GM23338 (cell line): ENCODE data around the gene ATXN8OS. TPM values are rescaled to one million over a fixed set of nuclear protein-coding genes. Genes with fewer than 3 reads are reported as not detected.

ENCODE experiments used
- ATAC-seq: fragments of 200-7000 bp; cut with Tn5 transposase; 3 replicates; pipeline ENCODE4 v1.9.1; 2020
- DNase-seq: peaks from one replicate; pipeline ENCODE4 v3.0.0-alpha.2; 2015; ENCODE audit warnings: low spot score
- H2AFZ ChIP-seq: fragments of 200-600 bp; sonication (generic); 2 replicates; pipeline ENCODE4 v1.8.0; 2016; ENCODE audit warnings: antibody characterized with exemption, mild to moderate bottlenecking, moderate library complexity
- H3F3A ChIP-seq: fragments of 200-600 bp; sonication (generic); replicated peaks from 2 replicates; pipeline ENCODE4 v1.8.0; 2017; ENCODE audit warnings: antibody characterized with exemption, mixed run types, low read depth
- H3K27ac ChIP-seq: fragments of 200-600 bp; sonication (generic); 2 replicates; pipeline ENCODE4 v1.6.1; 2016; ENCODE audit warnings: low read depth
- H3K27me3 ChIP-seq: fragments of 200-600 bp; sonication (generic); 2 replicates; pipeline ENCODE4 v1.8.0; 2016; ENCODE audit warnings: mild to moderate bottlenecking, mixed run types, moderate library complexity; ENCODE audit not compliant: insufficient read depth
- H3K36me3 ChIP-seq: fragments of 200-600 bp; sonication (generic); 2 replicates; pipeline ENCODE4 v1.8.0; 2016; ENCODE audit warnings: mild to moderate bottlenecking; ENCODE audit not compliant: insufficient read depth
- H3K4me1 ChIP-seq: fragments of 200-600 bp; sonication (generic); 2 replicates; pipeline ENCODE4 v1.8.0; 2016; ENCODE audit warnings: mild to moderate bottlenecking, moderate library complexity; ENCODE audit not compliant: insufficient read depth
- H3K4me2 ChIP-seq: fragments of 200-600 bp; sonication (generic); 2 replicates; pipeline ENCODE4 v1.7.1; 2017; ENCODE audit warnings: mixed run types
- H3K4me3 ChIP-seq: fragments of 200-600 bp; sonication (generic); 2 replicates; pipeline ENCODE4 v1.6.1; 2016; ENCODE audit warnings: mixed run types
- H3K79me2 ChIP-seq: fragments of 200-600 bp; sonication (generic); replicated peaks from 2 replicates; pipeline ENCODE4 v1.8.0; 2017; ENCODE audit warnings: mild to moderate bottlenecking; ENCODE audit not compliant: insufficient read depth
- H3K9me2 ChIP-seq: fragments of 200-600 bp; sonication (generic); 2 replicates; pipeline ENCODE4 v1.8.0; 2017; ENCODE audit not compliant: insufficient read depth
- H4K20me1 ChIP-seq: fragments of 200-600 bp; sonication (generic); replicated peaks from 2 replicates; pipeline ENCODE4 v1.8.0; 2017; ENCODE audit warnings: mild to moderate bottlenecking; ENCODE audit not compliant: insufficient read depth
- H3K27ac Mint-ChIP-seq: 2 replicates; pipeline ENCODE4 v1.8.0; 2020; ENCODE audit warnings: inconsistent platforms, mild to moderate bottlenecking, moderate library complexity, mixed read lengths
- H3K27me3 Mint-ChIP-seq: 3 replicates; pipeline ENCODE4 v1.8.0; 2022; ENCODE audit warnings: low read depth, mild to moderate bottlenecking, moderate library complexity, mixed read lengths, inconsistent platforms; ENCODE audit not compliant: insufficient read depth, poor library complexity
- H3K36me3 Mint-ChIP-seq: 3 replicates; pipeline ENCODE4 v1.8.0; 2021; ENCODE audit warnings: low read depth, mild to moderate bottlenecking, inconsistent platforms, moderate library complexity, mixed read lengths
- H3K4me1 Mint-ChIP-seq: 3 replicates; pipeline ENCODE4 v1.8.0; 2020; ENCODE audit warnings: mild to moderate bottlenecking, inconsistent platforms, mixed read lengths
- H3K4me3 Mint-ChIP-seq: 3 replicates; pipeline ENCODE4 v1.8.0; 2021; ENCODE audit warnings: moderate library complexity, mild to moderate bottlenecking, inconsistent platforms, mixed read lengths
- H3K9me3 Mint-ChIP-seq: 3 replicates; pipeline ENCODE4 v1.8.0; 2020; ENCODE audit warnings: moderate library complexity, mild to moderate bottlenecking, inconsistent platforms, mixed read lengths
- CREB1 ChIP-seq: fragments of 250-450 bp; sonication (Bioruptor Pico); IDR thresholded peaks from 2 replicates; pipeline ENCODE4 v1.5.0; 2020; ENCODE audit warnings: low read depth, mild to moderate bottlenecking, moderate library complexity
- EZH2 ChIP-seq: fragments of 200-600 bp; sonication (generic); IDR thresholded peaks from one replicate; pipeline ENCODE4 v1.8.0; 2017; ENCODE audit warnings: antibody characterized with exemption, mild to moderate bottlenecking, low read depth; ENCODE audit not compliant: unreplicated experiment
- EZH2phosphoT487 ChIP-seq: fragments of 200-600 bp; sonication (generic); IDR thresholded peaks from one replicate; pipeline ENCODE4 v1.8.1; 2018; ENCODE audit warnings: antibody characterized with exemption; ENCODE audit not compliant: unreplicated experiment
- JUNB ChIP-seq: IDR thresholded peaks from one replicate; pipeline ENCODE4 v1.6.1; 2016; ENCODE audit warnings: antibody characterized with exemption; ENCODE audit not compliant: unreplicated experiment
- NANOG ChIP-seq: IDR thresholded peaks from 2 replicates; pipeline ENCODE4 v1.6.1; 2016; ENCODE audit warnings: antibody characterized with exemption, borderline replicate concordance
- POLR2AphosphoS5 ChIP-seq: IDR thresholded peaks from 2 replicates; pipeline ENCODE4 v1.6.1; 2016; ENCODE audit warnings: antibody characterized with exemption, low read depth
- STAT1 ChIP-seq: IDR thresholded peaks from one replicate; pipeline ENCODE4 v1.6.1; 2016; ENCODE audit warnings: antibody characterized with exemption; ENCODE audit not compliant: unreplicated experiment
- ZNF114 ChIP-seq: fragments of 250-450 bp; sonication (Bioruptor Pico); IDR thresholded peaks from 2 replicates; pipeline ENCODE4 v1.5.0; 2020; ENCODE audit warnings: mild to moderate bottlenecking, moderate library complexity
- ZNF331 ChIP-seq: fragments of 250-450 bp; sonication (Bioruptor Pico); IDR thresholded peaks from 2 replicates; pipeline ENCODE4 v1.5.0; 2020; ENCODE audit warnings: low read depth, mild to moderate bottlenecking, moderate library complexity
- polyA plus RNA-seq: library from polyadenylated mRNA; unstranded; fragments of >200 nt; fragmentation: Nextera tagmentation; extraction: Ambion mirVana; gene quantifications from 2 replicates; pipeline ENCODE4 v1.2.1, GENCODE V29; 2016
- total RNA-seq: library from RNA; depleted of rRNA; stranded (reverse); fragments of >200 nt; shearing (Covaris generic); gene quantifications from 2 replicates; pipeline ENCODE4 v1.2.3, GENCODE V29; 2014
- TF ChIP-seq, protein P1 (sequence below), 2 experiments: fragments of 200-600 bp in 1 of 2; sonication (generic) in 1 of 2; conservative IDR thresholded peaks; 2 replicates each; pipeline versions ENCODE4 v1.5.1 to v1.6.1; 2016 to 2017; ENCODE audit warnings: antibody characterized with exemption in 2 of 2, low read depth in 2 of 2, mild to moderate bottlenecking in 2 of 2, moderate library complexity in 1 of 2
- TF ChIP-seq, protein P2 (sequence below): IDR thresholded peaks from 2 replicates; pipeline ENCODE4 v1.6.1; 2016; ENCODE audit warnings: antibody characterized with exemption
- TF ChIP-seq, protein P3 (sequence below): fragments of 250-450 bp; sonication (Bioruptor Pico); IDR thresholded peaks from 2 replicates; pipeline ENCODE4 v1.5.0; 2020; ENCODE audit warnings: mild to moderate bottlenecking, moderate library complexity
- TF ChIP-seq, protein P4 (sequence below): IDR thresholded peaks from one replicate; pipeline ENCODE4 v1.6.1; 2018; ENCODE audit warnings: antibody characterized with exemption; ENCODE audit not compliant: unreplicated experiment

The ATXN8OS gene
- total and polyA plus RNA-seq, 2 experiments from 2014 or later = not detected

DNA sequence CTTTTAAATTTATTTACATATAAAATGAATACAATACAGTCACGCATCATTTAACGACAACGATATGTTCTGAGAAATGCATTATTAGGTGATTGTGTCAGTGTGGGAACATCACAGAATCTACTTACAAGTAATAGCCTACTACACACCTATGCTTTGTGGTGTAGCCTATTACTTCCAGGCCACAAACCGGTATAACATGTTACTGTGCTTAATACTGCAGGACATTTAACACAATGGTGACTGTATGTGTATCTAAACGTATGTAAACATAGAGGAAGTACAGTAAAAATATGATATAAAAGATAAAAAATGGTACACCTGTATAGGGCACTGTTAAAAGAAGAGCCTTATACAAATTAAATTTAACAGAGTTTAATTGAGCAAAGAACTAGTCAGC, 63.1 kb downstream of the ATXN8OS start:
- no peaks in the 10 kb centered on the region for H3K36me3 ChIP-seq
- no peaks in the 10 kb centered on the region for H3K9me2 ChIP-seq
- no peak overlapping the region for H3K27ac Mint-ChIP-seq
- H3K27me3 ChIP-seq = no peaks in the 10 kb centered on the region
- H3K4me2 ChIP-seq = no peak overlapping the region
- TF ChIP-seq, protein P1, sequence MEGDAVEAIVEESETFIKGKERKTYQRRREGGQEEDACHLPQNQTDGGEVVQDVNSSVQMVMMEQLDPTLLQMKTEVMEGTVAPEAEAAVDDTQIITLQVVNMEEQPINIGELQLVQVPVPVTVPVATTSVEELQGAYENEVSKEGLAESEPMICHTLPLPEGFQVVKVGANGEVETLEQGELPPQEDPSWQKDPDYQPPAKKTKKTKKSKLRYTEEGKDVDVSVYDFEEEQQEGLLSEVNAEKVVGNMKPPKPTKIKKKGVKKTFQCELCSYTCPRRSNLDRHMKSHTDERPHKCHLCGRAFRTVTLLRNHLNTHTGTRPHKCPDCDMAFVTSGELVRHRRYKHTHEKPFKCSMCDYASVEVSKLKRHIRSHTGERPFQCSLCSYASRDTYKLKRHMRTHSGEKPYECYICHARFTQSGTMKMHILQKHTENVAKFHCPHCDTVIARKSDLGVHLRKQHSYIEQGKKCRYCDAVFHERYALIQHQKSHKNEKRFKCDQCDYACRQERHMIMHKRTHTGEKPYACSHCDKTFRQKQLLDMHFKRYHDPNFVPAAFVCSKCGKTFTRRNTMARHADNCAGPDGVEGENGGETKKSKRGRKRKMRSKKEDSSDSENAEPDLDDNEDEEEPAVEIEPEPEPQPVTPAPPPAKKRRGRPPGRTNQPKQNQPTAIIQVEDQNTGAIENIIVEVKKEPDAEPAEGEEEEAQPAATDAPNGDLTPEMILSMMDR (conservative IDR thresholded peaks at IDR 0.05; ENCODE audit: low read depth in 2 of 2) = no peak
- TF ChIP-seq, protein P2, sequence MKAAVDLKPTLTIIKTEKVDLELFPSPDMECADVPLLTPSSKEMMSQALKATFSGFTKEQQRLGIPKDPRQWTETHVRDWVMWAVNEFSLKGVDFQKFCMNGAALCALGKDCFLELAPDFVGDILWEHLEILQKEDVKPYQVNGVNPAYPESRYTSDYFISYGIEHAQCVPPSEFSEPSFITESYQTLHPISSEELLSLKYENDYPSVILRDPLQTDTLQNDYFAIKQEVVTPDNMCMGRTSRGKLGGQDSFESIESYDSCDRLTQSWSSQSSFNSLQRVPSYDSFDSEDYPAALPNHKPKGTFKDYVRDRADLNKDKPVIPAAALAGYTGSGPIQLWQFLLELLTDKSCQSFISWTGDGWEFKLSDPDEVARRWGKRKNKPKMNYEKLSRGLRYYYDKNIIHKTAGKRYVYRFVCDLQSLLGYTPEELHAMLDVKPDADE = no peak
- TF ChIP-seq EZH2 (no peak), POLR2AphosphoS5 (no peak), JUNB (no peak), NANOG (no peak), EZH2phosphoT487 (no peak), ZNF331 (no peak), STAT1 (no peak), ZNF114 (CRISPR knock-in tag) (no peak), CREB1 (no peak)
- TF ChIP-seq, protein P3, sequence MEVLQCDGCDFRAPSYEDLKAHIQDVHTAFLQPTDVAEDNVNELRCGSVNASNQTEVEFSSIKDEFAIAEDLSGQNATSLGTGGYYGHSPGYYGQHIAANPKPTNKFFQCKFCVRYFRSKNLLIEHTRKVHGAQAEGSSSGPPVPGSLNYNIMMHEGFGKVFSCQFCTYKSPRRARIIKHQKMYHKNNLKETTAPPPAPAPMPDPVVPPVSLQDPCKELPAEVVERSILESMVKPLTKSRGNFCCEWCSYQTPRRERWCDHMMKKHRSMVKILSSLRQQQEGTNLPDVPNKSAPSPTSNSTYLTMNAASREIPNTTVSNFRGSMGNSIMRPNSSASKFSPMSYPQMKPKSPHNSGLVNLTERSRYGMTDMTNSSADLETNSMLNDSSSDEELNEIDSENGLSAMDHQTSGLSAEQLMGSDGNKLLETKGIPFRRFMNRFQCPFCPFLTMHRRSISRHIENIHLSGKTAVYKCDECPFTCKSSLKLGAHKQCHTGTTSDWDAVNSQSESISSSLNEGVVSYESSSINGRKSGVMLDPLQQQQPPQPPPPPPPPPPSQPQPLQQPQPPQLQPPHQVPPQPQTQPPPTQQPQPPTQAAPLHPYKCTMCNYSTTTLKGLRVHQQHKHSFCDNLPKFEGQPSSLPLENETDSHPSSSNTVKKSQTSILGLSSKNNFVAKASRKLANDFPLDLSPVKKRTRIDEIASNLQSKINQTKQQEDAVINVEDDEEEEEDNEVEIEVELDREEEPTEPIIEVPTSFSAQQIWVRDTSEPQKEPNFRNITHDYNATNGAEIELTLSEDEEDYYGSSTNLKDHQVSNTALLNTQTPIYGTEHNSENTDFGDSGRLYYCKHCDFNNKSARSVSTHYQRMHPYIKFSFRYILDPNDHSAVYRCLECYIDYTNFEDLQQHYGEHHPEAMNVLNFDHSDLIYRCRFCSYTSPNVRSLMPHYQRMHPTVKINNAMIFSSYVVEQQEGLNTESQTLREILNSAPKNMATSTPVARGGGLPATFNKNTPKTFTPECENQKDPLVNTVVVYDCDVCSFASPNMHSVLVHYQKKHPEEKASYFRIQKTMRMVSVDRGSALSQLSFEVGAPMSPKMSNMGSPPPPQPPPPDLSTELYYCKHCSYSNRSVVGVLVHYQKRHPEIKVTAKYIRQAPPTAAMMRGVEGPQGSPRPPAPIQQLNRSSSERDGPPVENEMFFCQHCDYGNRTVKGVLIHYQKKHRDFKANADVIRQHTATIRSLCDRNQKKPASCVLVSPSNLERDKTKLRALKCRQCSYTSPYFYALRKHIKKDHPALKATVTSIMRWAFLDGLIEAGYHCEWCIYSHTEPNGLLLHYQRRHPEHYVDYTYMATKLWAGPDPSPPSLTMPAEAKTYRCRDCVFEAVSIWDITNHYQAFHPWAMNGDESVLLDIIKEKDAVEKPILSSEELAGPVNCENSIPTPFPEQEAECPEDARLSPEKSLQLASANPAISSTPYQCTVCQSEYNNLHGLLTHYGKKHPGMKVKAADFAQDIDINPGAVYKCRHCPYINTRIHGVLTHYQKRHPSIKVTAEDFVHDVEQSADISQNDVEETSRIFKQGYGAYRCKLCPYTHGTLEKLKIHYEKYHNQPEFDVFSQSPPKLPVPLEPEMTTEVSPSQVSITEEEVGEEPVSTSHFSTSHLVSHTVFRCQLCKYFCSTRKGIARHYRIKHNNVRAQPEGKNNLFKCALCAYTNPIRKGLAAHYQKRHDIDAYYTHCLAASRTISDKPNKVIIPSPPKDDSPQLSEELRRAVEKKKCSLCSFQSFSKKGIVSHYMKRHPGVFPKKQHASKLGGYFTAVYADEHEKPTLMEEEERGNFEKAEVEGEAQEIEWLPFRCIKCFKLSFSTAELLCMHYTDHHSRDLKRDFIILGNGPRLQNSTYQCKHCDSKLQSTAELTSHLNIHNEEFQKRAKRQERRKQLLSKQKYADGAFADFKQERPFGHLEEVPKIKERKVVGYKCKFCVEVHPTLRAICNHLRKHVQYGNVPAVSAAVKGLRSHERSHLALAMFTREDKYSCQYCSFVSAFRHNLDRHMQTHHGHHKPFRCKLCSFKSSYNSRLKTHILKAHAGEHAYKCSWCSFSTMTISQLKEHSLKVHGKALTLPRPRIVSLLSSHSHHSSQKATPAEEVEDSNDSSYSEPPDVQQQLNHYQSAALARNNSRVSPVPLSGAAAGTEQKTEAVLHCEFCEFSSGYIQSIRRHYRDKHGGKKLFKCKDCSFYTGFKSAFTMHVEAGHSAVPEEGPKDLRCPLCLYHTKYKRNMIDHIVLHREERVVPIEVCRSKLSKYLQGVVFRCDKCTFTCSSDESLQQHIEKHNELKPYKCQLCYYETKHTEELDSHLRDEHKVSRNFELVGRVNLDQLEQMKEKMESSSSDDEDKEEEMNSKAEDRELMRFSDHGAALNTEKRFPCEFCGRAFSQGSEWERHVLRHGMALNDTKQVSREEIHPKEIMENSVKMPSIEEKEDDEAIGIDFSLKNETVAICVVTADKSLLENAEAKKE (CRISPR knock-in tag) = no peak
- TF ChIP-seq, protein P4, sequence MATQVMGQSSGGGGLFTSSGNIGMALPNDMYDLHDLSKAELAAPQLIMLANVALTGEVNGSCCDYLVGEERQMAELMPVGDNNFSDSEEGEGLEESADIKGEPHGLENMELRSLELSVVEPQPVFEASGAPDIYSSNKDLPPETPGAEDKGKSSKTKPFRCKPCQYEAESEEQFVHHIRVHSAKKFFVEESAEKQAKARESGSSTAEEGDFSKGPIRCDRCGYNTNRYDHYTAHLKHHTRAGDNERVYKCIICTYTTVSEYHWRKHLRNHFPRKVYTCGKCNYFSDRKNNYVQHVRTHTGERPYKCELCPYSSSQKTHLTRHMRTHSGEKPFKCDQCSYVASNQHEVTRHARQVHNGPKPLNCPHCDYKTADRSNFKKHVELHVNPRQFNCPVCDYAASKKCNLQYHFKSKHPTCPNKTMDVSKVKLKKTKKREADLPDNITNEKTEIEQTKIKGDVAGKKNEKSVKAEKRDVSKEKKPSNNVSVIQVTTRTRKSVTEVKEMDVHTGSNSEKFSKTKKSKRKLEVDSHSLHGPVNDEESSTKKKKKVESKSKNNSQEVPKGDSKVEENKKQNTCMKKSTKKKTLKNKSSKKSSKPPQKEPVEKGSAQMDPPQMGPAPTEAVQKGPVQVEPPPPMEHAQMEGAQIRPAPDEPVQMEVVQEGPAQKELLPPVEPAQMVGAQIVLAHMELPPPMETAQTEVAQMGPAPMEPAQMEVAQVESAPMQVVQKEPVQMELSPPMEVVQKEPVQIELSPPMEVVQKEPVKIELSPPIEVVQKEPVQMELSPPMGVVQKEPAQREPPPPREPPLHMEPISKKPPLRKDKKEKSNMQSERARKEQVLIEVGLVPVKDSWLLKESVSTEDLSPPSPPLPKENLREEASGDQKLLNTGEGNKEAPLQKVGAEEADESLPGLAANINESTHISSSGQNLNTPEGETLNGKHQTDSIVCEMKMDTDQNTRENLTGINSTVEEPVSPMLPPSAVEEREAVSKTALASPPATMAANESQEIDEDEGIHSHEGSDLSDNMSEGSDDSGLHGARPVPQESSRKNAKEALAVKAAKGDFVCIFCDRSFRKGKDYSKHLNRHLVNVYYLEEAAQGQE = no peak
- no peak for DNase-seq
- no peaks in the 10 kb centered on the region for H3K79me2 ChIP-seq
- H3K9me3 Mint-ChIP-seq = no peaks in the 10 kb centered on the region
- no peaks in the 10 kb centered on the region for H4K20me1 ChIP-seq
- no peaks in the 10 kb centered on the region for H3F3A ChIP-seq
- no peaks in the 10 kb centered on the region for H3K27me3 Mint-ChIP-seq
- no peak overlapping the region for H3K4me3 ChIP-seq
- no peak overlapping the region for H3K4me3 Mint-ChIP-seq
- peaks cover 4% of the 10 kb centered on the region; the same call in 2 of the 3 replicates for H3K4me1 Mint-ChIP-seq
- H3K27ac ChIP-seq = no peak overlapping the region
- H3K4me1 ChIP-seq = no peaks in the 10 kb centered on the region
- H3K36me3 Mint-ChIP-seq = no peaks in the 10 kb centered on the region
- no peak for ATAC-seq
- no peak overlapping the region for H2AFZ ChIP-seq
